Peyer's patch (tissue), 4 donors: Measurements from ENCODE around the gene INTS6. TPM values are rescaled to one million over a fixed set of nuclear protein-coding genes. Genes with fewer than 3 reads are reported as not detected.

Source experiments
- DNase-seq, 3 donors: peaks; one replicate each; pipeline ENCODE4 v3.0.0-alpha.2; 2017 to 2019
- H3K27ac ChIP-seq, 4 donors: fragments of 200-600 bp; sonication (generic); one replicate each; pipeline ENCODE4 v1.5.1; 2016 to 2019
- H3K27me3 ChIP-seq, 2 donors: fragments of 200-600 bp; sonication (generic); one replicate each; pipeline ENCODE4 v1.5.1; 2019
- H3K36me3 ChIP-seq, 3 donors: fragments of 200-600 bp; sonication (generic); one replicate each; pipeline ENCODE4 v1.5.1; 2016 to 2019
- H3K4me1 ChIP-seq, 4 donors: fragments of 200-600 bp; sonication (generic); one replicate each; pipeline ENCODE4 v1.5.1; 2016 to 2019
- H3K4me3 ChIP-seq, 4 donors: fragments of 200-600 bp; sonication (generic); 1 replicate in 3 of 4; 2 replicates in 1 of 4; pipeline ENCODE4 v1.5.1; 2016 to 2019; ENCODE audit warnings: mild to moderate bottlenecking in 1 of 4
- H3K9me3 ChIP-seq, 4 donors: fragments of 200-600 bp; sonication (generic); one replicate each; pipeline ENCODE4 v1.5.1; 2016 to 2019; ENCODE audit warnings: mild to moderate bottlenecking in 1 of 4
- POLR2A ChIP-seq, 2 donors: fragments of 450-650 bp; IDR thresholded peaks; one replicate each; pipeline ENCODE4 v1.5.1; 2017; ENCODE audit warnings: antibody characterized with exemption in 2 of 2, mild to moderate bottlenecking in 2 of 2, moderate library complexity in 2 of 2
- total RNA-seq, 4 donors: library from RNA; depleted of rRNA; stranded (reverse); fragments of >200 nt; gene quantifications; one replicate each; pipeline ENCODE4 v1.1.0, GENCODE V29; 2016
- TF ChIP-seq, protein P1 (sequence below), 6 experiments: fragments of 450-650 bp in 4 of 6; fragments of 200-600 bp in 2 of 6; sonication (generic) in 1 of 6; IDR thresholded peaks; one replicate each; pipeline ENCODE4 v1.5.1; 2017 to 2019; ENCODE audit warnings: antibody characterized with exemption in 6 of 6, mild to moderate bottlenecking in 3 of 6, moderate library complexity in 1 of 6

Gene INTS6
- total RNA-seq, 4 donors from 2014 or later: 28.9 to 46.4 (median 33.5) TPM

DNA sequence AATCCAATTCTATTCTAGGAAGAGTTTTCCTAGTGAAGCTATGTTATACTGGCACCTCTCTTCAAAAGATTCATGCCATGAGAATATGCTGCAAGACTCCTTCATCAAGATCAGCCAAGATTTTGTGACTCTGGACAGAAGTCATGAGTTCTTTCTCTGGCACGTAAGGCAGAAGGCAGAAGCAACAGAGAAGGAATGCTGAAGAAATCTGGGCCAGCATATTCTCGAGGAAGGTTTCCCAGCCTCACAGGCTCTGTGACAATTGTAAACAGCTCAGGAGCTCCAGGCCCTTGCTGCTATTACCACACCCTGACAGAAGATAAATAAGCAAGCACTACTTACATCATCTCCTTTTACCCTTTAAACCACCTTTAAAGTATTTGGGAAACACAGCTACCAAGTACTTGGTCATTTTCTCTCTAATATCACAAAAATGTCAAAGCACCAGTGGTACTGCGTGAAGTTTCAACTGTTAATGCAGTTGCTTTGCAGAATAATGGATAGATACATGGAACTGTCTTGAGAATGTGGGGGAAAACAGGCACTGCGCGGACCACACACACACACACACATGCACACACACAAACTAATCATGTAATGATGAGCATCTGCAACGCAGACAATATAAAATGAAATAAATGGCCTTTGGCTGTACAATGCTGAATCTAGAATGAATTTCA lies 55.4 kb downstream of the INTS6 start:
- no peak for DNase-seq
- TF ChIP-seq POLR2A (IDR thresholded peaks at IDR 0.05): no peak
- TF ChIP-seq, protein P1, sequence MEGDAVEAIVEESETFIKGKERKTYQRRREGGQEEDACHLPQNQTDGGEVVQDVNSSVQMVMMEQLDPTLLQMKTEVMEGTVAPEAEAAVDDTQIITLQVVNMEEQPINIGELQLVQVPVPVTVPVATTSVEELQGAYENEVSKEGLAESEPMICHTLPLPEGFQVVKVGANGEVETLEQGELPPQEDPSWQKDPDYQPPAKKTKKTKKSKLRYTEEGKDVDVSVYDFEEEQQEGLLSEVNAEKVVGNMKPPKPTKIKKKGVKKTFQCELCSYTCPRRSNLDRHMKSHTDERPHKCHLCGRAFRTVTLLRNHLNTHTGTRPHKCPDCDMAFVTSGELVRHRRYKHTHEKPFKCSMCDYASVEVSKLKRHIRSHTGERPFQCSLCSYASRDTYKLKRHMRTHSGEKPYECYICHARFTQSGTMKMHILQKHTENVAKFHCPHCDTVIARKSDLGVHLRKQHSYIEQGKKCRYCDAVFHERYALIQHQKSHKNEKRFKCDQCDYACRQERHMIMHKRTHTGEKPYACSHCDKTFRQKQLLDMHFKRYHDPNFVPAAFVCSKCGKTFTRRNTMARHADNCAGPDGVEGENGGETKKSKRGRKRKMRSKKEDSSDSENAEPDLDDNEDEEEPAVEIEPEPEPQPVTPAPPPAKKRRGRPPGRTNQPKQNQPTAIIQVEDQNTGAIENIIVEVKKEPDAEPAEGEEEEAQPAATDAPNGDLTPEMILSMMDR (IDR thresholded peaks at IDR 0.05): no peak
- Histone ChIP-seq H3K27ac (no peak overlapping the region), H3K36me3 (no peaks in the 10 kb centered on the region), H3K4me3 (no peak overlapping the region), H3K27me3 (no peaks in the 10 kb centered on the region), H3K9me3 (no peaks in the 10 kb centered on the region), H3K4me1 (peaks cover 0 to 6% (median 3%) of the 10 kb centered on the region in 4 donors)

DNA sequence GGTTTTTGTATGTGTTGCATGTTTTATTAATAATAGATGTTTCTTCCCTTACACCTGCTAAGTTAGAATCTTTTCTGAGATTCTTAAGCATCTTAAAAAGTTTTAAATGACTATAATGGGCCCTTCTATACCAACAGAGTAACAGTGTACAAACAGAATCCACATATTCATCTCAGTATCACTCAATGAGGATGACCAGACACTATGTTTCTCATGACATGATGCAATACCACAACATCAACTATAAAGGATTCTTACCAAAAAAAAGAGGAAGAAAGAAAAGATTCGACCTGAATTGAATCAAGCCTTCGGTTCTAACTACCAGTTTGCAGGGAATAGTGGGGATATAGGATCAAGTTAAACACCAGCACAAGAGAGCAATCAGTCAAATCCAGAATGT lies 56.5 kb downstream of the INTS6 start:
- Histone ChIP-seq H3K4me3 (no peak overlapping the region), H3K9me3 (no peaks in the 10 kb centered on the region), H3K36me3 (no peaks in the 10 kb centered on the region), H3K27ac (no peak overlapping the region), H3K4me1 (peaks cover 0 to 6% (median 3%) of the 10 kb centered on the region in 4 donors), H3K27me3 (no peaks in the 10 kb centered on the region)
- TF ChIP-seq, protein P1 (IDR thresholded peaks at IDR 0.05): no peak
- TF ChIP-seq POLR2A (IDR thresholded peaks at IDR 0.05): no peak
- DNase-seq: no peak

DNA sequence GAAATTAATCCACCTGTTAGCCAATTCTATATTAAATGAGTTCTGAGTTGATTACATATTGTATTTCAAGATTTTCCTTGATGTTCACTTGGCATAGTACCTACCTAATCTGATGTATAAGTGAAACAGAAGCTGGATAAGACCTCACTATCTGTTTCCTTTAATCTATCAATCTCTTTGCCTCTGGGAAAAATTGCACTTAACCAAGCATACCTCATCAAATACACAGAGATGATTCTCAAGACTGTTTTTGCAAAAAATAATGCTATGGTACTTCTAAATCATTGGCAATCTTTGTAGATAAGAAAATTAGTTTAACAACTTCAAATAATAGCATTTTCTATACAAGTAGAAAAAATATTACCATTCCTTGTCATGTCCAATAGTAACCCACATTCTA lies 58.1 kb downstream of the INTS6 start:
- Histone ChIP-seq H3K36me3 (no peaks in the 10 kb centered on the region), H3K9me3 (no peaks in the 10 kb centered on the region), H3K4me3 (no peak overlapping the region), H3K27ac (no peak overlapping the region), H3K4me1 (peaks cover 0 to 6% (median 3%) of the 10 kb centered on the region in 4 donors), H3K27me3 (no peaks in the 10 kb centered on the region)
- DNase-seq: no peak
- TF ChIP-seq POLR2A (IDR thresholded peaks at IDR 0.05): no peak
- TF ChIP-seq, protein P1 (IDR thresholded peaks at IDR 0.05): no peak

DNA sequence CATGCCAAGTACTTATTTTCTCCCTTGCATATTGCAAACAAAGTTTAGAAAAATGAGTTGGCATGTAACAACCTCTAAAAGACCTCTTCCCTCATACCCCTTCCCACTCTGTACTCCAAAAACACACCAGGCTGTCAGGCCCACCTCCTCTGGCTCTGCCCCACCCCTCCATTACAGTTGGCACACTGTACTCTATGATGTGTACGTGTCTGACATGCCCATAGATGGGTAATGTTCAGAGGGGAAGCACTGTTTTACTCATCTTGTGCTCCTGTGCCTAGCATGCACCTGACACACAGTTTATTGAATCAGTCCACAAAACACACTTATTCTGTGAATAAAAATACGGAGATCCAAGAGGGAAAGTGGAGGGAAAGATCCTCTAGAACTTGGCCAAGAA lies 67.7 kb downstream of the INTS6 start:
- Histone ChIP-seq H3K36me3 (peaks cover 0 to 28% (median 0%) of the 10 kb centered on the region in 3 donors), H3K27ac (no peak overlapping the region), H3K4me3 (no peak overlapping the region), H3K4me1 (no peaks in the 10 kb centered on the region), H3K9me3 (no peaks in the 10 kb centered on the region), H3K27me3 (no peaks in the 10 kb centered on the region)
- DNase-seq: no peak
- TF ChIP-seq, protein P1 (IDR thresholded peaks at IDR 0.05): no peak
- no peak for TF ChIP-seq POLR2A (IDR thresholded peaks at IDR 0.05)

DNA sequence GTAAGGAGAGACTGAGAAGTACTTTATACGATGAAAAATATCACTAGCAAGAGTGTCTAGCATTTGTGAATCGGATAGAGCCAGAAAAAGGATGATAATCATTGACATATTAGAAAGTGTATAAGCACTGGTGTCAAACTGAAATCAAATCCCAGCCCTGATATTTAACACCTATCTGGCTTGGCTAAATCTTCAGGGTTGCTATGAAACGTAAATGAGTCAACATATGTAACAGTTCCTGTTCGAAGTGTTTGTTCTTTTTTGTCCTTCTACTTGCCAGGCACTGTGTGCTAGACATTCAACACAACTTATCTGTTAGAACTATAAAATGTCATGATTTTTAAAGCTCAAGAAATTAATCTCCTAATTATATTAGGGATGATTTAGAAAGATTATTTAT lies 72.6 kb downstream of the INTS6 start:
- no peak overlapping the region for H3K27ac ChIP-seq

More for the DNA sequence above, 72.6 kb downstream of the INTS6 start:
- no peak for DNase-seq
- Histone ChIP-seq H3K9me3 (no peaks in the 10 kb centered on the region), H3K4me3 (no peak overlapping the region), H3K36me3 (peaks cover 0 to 47% (median 0%) of the 10 kb centered on the region in 3 donors), H3K27me3 (no peaks in the 10 kb centered on the region), H3K4me1 (no peaks in the 10 kb centered on the region)
- TF ChIP-seq POLR2A (IDR thresholded peaks at IDR 0.05): no peak
- TF ChIP-seq, protein P1 (IDR thresholded peaks at IDR 0.05): no peak
